ENCODE results near the gene SUGCT.
A peak's percentile ranks its signal among the peaks of the same experiment; 100 is the strongest.
"Not testable (repeated sequence)": the region's sequence is repeated elsewhere in the genome, so short reads cannot be mapped to it uniquely, and the experiment has no call there.

SUGCT gene

DNA sequence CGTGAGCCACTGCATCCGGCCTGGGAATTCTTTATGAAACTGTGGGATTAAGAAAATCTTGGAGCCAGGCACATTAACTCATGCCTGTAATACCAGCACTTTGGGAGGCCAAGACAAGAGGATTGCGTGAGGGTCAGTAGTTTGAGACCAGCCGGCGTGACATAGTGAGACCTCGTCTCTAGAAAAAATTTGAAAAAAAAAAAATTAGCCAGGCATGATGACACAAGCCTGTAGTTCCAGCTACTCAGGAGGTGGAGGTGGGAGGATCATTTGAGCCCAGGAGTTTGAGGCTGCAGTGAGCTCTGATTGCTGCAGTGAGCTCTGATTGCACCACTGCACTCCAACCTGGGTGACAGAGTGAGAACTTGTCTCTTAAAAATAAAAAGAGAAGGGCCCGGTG is 69.8 kb downstream of the SUGCT start:
- no peak for DNase-seq

DNA sequence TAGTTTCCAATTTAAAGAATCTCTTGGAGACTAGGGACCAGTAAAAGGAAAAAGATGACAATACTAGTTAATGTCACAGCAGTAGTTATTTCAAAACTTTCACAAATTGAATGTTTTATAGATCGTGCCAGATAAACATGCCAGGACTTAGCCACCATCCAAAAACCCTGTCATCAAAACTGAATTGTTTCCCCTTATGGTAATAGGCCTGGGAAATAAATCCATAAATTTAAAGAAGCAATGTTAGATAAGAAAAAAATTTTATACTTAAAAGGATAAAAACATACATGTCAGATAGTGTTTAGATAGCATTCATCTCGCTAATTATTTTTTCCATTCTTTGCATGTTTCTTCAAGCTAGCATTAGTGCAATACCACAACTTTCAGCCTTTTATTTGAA is 71.2 kb downstream of the SUGCT start:
- no peak for DNase-seq

DNA sequence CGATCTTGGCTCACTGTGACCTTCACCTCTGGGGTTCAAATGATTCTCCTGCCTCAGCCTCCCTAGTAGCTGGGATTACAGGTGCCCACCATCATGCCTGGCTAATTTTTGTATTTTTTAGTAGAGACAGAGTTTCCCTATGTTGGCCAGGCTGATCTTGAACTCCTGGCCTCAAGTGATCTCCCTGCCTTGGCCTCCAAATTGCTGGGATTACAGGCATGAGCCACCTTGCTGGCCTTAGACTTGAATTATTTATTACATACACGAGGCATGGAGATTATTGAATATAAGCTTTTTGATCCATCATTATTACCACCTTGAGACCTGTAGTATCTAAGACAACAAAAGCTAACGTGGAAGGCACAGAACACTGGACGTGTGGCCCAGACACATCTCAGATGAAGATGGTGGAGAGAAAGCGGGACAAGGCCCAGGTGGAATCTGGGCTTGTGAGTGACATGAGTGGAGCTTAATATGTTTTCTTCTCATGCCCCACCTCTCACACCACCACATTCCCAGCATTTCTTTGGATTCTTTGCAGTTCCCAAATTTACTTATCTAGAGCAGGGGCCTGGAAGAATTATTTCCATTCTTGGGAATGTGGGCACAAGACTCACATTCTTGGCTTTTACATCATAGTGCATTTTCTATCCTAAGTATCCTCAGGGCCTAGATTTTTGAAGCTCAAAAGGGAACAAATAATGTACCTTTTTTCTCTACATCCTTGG is 76.6 kb downstream of the SUGCT start:
- no peak for DNase-seq

DNA sequence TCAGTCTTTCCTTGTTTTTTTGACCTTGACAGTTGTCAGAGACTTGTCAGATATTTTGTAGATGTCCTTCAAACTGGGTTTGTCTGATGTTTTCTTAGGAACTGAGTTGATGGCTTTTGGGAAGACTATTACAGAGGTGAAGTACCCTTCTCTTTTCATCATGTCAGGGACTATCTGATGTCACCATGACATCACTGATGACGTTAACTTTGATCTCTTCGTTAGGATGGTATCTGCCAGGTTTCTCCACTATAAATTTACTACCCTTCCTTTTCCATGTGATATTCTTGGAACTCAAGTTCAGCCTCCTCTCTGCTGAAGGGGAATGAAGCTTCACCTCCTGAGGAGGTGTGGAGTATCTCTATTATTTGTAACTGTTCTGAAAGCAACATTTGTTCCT is 78.5 kb downstream of the SUGCT start:
- no peak for DNase-seq

DNA sequence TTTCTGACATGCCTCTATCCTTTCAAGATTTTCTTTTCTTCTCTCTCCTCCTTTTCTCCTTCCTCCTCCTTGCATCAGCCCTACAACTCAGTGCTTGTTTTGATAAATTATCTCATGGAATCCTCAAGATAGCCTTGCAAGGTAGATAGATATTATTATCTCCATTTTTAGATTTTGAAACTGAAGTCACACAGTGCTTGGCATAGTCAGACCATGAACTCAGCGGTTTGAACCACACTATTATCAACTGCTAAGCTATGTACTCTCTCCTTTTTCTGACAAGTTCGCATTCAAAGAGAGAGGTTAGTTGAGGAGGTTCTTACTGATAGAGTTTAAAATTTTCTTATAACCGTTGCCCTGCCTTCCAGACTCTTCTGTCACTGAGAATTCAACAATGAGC is 79.1 kb downstream of the SUGCT start:
- no peak for DNase-seq

DNA sequence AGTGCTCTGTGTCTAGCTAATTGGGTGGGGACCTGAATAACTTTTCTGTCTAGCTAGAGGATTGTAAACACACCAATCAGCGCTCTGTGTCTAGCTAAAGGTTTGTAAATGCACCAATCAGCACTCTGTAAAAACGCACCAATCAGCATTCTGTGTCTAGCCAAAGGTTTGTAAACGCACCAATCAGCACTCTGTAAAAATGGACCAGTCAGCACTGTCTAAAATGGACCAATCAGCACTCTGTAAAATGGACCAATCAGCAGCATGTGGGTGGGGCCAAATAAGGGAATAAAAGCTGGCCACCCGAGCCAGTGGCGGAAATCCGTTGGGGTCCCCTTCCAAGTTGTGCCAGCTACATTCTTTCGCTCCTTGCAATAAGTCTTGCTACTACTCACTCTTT is 83.8 kb downstream of the SUGCT start:
- not testable (repeated sequence) for DNase-seq

DNA sequence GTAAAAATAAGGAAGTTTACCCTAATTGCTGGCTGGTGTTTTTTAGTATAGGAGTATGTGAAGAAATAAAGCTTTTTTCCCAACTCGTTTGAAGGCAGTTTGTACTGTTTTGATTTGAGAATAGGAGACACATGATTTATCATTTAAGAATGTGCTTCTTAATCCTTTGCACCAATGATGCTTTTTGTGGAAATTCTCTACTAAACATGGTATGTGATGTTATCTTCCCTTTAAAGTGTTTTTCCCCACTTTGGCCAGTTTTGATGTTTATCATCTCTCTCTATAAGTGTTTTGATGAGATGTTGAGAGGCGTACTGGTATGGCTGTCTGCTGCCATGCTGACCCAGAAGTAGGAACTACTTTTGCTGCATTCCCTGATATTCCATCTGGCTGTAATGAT is 85.1 kb downstream of the SUGCT start:
- no peak for DNase-seq

DNA sequence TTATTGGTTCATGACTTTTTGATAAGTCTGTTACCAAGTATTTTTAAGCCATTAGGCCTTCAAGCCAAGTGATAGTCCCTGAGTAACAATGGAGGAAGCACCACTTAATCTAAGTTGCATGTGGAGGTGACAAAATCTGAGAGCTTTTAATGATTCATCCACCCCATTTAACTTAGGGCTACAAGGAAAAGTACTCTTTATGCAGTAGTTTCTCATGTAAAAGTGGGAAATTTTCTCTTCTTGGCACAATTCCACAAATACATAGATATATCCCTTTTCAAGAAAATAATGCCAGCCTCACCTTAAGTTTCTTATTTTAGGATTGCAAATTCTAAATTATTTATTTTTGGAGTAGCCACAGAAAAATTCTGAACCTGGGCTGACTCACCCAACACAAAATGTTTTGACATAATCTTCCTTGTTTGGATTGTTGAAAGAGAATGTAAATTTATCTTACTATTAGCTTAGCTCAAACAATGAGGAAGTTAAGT is 85.7 kb downstream of the SUGCT start:
- DNase-seq, result no peak

DNA sequence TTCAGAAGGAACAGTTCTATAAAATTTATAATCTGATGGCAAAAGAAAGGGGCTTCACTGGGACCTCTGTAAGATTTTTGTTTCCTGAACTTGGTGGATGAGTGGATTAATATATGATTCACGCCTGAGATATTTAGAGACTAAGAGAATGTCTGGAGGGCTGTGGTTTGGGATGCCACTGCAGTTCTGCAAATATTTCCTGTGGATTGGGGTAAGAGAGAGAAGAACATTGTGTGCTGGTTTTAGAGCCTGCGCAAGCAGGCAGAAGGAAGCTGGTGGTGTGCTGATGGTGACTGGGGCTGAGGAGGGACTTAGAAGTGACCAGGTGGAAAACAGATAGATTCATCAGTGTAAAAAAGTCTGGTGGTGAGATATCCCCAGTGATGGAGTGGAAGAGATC is 87.0 kb downstream of the SUGCT start:
- DNase-seq, result no peak

DNA sequence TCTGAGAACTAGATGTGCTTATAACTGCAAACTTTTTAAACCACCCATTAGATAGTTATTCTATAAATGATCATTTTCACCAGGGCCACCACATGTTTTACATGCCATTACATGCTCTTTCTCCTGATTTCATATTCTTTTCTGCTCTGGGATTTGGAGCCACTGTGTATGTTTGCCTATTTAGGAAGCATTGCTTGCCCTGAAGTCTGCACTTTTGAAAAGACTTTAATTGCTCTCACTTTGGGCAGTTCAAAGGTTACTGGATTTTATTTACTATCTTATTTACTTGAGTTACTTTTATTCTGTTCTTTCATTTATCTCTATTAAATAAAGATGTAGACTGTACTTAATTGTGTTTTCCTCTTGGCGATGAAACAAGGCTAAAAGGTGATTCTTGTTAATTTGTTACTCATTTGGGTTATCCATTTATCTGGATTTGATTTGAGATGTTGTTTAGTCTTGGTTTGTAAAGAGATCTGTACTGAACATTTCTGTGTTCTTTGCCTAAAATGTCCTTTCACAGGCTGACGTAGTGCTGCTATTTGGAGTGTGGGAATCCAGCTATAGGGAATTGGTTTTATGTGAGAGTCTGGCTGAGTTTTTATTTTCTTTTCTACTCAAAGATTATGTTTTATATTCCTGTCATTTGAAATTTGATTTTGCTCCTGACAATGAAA is 88.8 kb downstream of the SUGCT start:
- no peak for DNase-seq

DNA sequence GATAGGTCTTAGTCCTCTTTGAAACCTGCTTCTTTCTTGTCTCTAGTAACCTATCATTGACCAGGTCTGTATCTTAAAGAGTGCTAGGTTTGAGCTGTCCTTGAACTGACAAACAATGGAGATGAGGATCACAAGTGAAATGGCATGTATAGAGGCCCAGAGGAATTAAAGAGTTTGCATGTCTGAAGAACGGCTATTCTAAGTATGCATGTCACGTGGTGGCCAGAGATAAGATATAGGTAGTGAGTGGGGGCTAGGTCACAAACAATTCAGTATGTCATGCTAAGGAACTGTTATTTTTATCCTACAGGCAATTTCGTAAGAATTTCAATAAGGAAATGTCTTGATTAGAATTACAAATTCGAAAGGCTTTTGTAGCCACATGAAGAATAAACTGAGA is 95.3 kb downstream of the SUGCT start:
- DNase-seq, result no peak

DNA sequence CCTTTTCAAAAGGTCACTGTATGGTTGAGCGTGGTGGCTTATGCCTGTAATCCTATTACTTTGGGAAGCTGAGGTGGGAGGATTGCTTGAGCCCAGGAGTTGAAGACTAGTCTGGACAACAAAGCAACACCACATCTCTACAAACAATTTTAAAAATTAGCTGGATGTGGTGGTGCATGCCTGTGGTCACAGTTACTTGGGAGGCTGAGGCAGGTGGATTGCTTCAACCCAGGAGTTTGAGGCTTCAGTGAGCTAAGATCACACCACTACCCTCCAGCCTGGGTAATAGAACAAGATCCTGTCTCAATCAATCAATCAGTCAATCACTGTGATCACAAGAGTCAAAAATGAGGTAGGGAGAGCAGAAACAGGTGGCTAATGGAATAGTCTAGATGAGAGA is 97.0 kb downstream of the SUGCT start:
- DNase-seq, result no peak

DNA sequence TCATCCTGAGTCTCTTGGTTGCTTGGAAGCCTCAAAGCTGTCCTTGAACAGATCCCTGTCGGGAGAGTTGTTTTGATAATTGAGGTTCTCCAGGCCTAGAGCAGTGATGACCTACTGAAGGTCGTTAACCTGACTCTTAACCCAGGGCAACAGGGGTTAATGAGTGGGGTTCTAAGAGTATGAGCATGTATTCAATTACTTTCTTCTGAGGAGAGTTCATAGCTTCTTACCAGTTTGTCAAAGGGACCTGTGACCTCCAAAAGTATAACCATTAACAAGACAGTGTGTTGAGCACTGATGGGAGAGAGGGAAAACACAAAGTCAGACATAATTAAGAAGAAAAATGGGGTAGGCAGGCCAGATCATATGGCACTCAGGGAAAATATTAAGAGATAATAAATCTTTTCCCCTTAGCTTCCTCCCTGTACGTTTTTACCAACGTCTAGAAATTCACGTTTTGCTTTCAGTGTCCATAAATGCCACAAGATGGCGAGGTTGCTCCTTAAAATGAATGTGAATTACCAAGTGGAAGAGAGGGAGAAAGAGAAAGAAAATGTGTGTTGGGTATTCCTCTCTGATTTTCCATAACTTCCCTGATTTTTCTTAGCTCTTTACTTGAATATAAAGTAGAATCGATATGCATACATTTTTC is 97.6 kb downstream of the SUGCT start:
- peak; percentile 71 for DNase-seq

DNA sequence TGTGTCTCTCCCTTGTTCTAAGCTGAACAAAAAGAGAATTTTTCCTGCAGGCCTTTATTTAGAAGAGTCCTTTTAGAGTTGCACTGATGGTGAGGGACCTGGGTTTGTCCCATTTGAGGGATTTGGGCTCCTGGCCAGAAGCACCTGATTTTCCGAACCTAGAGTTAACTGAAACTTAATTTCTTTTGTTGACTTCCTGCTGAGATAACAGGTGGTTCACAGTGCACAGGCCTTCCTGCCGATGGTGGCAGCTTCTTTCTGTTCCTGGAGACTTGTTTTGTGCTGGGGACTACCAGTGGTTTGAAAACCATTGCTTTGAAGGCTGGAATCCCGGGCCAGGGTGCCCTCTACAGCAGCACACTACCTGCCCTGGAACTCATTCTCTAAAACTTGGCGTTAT is 99.2 kb downstream of the SUGCT start:
- no peak for DNase-seq

DNA sequence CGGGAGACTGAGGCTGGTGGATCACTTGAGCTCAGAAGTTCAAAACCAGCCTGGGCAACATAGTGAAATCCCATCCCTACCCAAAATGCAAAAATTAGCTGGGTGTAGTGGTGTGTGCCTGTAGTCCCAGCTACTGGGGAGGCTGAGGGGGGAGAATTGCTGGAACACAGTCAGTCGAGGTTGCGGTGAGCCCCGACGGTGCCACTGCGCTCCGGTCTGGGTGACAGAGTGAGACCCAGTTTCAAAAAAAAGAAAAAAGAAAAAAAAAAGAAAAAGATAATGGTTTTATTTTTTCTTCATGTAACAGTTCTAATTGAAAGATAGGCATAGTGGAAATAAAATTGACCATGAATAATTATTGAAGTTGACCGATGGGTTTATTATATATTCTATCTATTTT is 99.9 kb downstream of the SUGCT start:
- DNase-seq, result no peak

DNA sequence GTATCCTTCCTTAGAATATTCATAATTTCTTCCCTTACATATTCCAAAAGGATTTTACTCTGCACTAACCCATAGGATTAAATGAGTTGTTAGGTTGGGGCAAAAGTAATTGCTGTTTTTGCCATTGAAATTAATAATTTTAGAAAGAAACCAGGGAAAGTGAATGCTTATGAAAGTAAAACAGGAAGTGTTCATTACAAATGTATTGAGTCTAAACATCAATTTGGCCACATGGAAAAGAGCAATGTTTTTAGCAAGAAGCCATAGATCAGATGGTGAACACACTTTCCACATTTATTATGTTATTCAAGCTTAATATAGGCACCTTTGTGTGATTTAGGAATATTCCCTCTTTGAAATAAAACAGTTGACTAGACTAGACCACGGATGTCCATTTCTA is 102.9 kb downstream of the SUGCT start:
- DNase-seq, result no peak

DNA sequence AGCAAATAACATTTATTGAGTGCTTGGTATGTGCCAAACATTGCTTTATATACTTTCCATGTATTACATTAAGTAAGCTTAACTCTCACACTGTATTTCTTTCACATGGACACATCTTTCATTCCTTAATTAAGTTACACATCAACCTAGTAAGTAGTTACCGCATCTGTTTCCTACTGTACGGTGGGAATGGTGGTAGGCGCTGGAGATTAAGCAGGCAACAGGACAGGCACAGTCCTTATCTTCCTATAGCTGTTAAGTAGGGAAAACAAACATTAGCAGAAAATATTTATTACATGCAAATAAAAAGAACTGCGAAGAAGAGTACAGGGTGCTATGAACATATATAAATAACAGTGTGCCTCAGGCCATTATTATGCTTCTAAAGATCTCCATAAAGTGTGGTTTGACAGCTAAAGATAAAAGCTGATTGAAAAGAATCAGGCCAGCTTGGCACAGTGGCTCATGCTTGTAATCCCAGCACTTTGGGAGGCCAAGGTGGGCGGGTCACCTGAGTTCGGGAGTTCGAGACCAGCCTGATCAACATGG is 105.0 kb downstream of the SUGCT start:
- DNase-seq, result no peak

DNA sequence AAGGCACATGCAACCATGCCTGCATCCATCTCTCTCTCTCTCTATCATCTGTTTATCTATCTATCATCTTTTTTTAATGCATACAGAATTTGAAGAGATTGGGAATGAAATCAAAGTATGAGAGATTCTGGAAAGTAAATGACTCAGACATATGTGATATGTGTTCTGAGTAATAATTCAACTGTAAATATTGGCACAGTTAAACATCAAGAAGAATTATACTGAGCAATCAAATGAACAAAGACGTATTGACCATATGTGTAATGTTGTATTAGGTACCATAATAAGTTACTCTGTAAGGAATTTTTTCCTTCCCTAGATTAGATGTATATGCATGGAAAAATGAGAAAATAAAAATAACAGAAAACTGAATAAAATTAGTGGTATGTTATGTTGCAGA is 108.3 kb downstream of the SUGCT start:
- no peak for DNase-seq

DNA sequence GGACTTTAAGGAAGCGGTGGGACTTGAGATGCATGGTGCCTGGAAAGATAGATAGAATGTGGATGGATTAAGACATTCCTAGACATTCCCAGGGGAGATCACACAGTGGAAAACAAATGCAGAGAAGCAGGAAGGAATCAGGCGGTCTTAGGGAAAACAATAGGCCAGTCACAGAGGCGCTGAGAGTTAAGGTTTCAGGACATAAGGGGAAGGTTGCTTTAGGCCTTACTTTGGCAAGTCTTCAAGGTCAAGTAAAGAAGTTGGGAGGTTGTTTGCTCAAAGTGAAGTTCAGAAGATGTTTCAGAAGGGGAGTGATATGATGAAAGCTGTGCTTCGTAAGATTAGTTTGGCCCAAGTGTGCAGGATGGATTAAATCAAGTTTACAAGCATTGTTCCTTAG is 109.4 kb downstream of the SUGCT start:
- DNase-seq, result no peak

DNA sequence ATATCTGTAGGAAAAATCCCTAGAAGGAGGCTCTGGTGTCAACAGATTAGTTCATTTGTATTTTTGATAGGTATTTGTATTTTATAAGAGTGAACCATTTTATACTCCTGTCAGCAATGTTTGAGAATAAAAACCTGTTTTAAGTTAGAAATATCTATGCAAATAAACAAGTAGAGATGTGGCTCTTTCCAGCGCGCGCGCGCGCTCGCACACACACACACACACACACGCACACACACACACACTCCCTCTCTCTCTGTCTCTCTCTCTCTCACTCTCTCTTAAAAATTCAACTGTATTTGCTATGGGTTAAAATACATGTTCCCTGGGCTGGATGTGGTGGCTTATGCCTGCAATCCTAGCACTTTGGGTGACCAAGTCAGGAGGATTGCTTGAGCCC is 113.9 kb downstream of the SUGCT start:
- DNase-seq, result no peak

DNA sequence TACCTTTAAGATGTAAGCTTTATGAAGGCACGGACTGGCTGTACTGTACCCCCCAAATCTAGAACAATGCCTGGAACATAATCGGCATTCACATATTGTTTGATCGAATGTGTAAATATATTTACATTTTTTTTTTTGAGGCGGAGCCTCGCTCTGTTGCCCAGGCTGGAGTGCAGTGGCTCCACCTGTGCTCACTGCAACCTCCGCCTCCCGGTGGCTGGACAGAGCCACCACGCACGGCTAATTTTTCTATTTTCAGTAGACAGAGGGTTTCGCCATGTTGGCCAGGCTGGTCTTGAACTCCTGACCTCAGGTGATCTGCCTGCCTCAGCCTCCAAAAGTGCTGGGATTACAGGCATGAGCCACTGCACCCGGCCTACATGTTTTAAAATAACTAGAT is 118.6 kb downstream of the SUGCT start:
- not testable (repeated sequence) for DNase-seq

DNA sequence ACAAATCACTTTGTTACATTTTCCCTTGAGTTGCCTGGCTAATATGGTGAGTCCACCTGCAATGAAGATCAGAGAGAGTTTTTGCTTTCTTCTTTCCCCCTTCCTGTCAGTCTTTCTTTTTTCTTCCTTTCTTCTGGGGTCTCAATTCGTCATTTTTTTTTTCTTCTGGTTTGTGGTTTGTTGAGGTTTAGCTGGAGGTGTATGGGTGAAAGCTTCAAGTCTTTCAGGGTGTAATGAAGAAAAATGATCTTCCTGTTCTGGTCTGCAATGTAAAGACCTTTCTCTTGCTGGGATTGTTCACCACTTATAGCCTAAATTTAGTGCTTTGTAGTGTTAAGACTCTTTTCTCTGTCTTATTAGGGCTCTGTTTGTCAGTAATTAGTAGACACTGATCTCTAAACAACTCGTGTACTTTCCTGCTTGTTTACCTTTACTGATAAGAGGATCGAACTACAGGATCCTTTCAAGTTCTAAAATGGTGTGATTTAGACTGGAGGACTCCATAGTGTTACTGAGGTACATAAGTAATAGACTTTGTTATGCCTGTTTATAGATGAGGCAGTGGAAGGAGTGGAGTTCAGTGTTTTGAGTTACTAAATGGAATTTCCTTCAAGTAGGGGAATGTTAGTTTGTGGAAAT is 129.1 kb downstream of the SUGCT start:
- no peak for DNase-seq

DNA sequence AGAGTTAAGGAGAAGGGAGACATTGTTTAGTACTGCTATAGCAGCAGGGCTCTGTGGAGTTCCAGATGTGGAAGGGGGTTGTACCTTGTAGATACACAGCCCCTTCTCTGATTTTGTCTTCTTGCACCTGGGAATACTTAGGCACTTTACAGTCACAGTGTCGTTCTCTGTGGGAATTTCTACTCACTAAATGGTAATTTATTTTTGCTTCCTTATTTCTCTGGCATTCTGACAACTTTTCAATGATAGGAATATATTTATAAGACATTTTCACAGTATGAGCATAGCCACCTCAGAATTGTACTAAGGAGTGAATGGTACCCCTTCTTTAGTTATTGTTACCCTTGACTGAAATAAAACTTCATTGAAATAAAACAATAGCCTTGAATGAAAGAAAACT is 132.8 kb downstream of the SUGCT start:
- no peak for DNase-seq
